ENCODE results near the gene ZNF695.
"Not testable (repeated sequence)": the region's sequence is repeated elsewhere in the genome, so short reads cannot be mapped to it uniquely, and the experiment has no call there.

Gene ZNF695

GRCh38 chr1:247007511-247008405, at the start of gene ZNF695:
Gene ZNF695 (minus strand): TSS chr1:247008057. CDS start chr1:247007908, 149 bp downstream.
- DNase-seq (ENCODE audit: low read depth, low spot score), result no peak

- no peak for DNase-seq (ENCODE audit: low read depth, low spot score)
Measured at GRCh38 chr1:247056071-247056470, 48.2 kb upstream of the ZNF695 start.

- DNase-seq (ENCODE audit: low read depth, low spot score), result no peak
Measured at GRCh38 chr1:247054992-247055415, 47.1 kb upstream of the ZNF695 start.

DNA sequence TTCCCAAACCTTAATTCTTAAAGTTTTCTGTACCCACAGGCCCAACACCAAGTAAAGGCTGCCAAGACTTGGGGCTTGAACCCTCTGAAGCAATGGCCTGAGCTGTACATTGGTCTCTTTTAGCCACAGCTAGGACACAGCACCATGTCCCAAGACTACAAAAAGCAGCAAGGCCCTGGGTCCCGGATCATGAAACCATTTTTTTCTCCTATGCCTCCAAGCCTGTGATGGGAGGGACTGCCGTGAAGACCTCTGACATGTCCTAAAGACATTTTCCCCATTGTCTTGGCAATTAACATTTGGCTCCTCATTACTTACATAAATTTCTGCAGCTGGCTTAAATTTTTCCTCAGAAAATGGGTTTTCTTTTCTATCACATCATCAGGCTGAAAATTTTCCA, 39.8 kb upstream of the ZNF695 start:
- no peak for DNase-seq (ENCODE audit: low read depth, low spot score)

- no peak for DNase-seq (ENCODE audit: low read depth, low spot score)
Measured at GRCh38 chr1:247047260-247047659, 39.4 kb upstream of the ZNF695 start.

- no peak for DNase-seq (ENCODE audit: low read depth, low spot score)
Measured at GRCh38 chr1:247043406-247043805, 35.5 kb upstream of the ZNF695 start.

DNA sequence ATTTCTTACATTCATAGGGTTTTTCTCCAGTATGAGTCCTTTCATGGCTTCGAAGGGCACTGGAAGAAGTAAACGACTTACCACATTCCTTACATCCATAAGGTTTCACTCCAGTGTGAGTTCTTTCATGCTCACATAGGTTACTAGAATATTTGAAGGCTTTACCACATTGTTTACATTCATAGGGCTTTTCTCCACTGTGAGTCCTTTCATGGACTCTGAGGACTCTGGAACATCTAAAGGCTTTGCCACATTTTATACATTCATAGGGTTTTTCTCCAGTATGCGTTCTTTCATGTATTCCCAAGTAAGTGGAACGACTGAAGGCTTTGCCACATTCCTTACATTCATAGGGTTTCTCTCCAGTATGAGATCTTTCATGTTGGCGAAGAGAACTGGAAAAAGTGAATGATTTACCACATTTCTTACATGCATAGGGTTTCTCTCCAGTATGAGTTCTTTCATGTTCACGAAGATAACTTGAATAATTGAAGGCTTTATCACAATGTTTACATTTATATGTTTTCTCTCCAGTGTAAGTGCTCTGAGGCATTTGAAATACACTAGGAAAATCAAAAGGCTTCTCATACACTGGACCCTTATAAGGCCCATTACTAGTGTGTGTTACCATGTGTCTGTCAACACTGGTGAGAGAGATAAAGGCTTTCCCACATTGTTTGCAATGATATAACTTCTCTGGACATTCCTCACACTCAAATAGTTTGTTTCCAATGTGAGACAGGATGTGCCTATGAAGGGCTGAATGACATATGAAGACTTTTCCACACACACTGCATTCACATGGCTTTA, 29.9 kb upstream of the ZNF695 start:
- no peak for DNase-seq (ENCODE audit: low read depth, low spot score)

DNA sequence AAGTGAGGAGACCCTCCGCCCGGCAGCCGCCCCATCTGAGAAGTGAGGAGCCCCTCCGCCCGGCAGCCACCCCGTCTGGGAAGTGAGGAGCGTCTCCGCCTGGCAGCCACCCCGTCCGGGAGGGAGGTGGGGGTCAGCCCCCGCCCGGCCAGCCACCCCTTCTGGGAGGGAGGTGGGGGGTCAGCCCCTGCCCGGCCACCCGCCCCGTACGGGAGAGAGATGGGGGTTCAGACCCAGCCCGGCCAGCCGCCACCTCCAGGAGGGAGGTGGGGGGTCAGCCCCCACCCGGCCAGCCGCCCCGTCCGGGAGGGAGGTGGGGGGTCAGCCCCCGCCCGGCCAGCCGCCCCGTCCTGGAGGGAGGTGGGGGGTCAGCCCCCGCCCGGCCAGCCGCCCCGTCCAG, 24.4 kb upstream of the ZNF695 start:
- DNase-seq (ENCODE audit: low read depth, low spot score), result not testable (repeated sequence)

GRCh38 chr1:247024658-247025057, 16.8 kb upstream of the ZNF695 start:
- not testable (repeated sequence) for DNase-seq (ENCODE audit: low read depth, low spot score)

- no peak for DNase-seq (ENCODE audit: low read depth, low spot score)
Measured at GRCh38 chr1:247013391-247013790, 5.5 kb upstream of the ZNF695 start.

- no peak for DNase-seq (ENCODE audit: low read depth, low spot score)
Measured at GRCh38 chr1:247008406-247008799, 546 bp upstream of the ZNF695 start.

DNA sequence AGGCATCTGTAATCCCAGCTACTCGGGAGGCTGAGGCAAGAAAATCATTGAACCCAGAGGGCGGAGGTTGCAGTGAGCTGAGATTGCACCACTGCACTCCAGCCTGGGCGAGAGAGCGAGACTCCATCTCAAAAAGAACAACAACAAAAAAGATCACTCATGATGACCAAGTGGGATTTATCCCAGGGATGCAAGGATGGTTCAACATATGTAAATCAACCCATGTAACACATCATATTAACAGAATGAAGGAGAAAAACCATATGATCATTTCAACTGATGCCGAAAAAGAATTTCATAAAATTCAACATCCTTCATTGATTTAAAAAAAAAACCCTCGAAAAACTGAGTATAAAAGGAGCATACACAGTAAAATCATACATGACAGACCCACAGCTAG, 3.8 kb downstream of the ZNF695 start:
- DNase-seq (ENCODE audit: low read depth, low spot score), result not testable (repeated sequence)

- DNase-seq (ENCODE audit: low read depth, low spot score), result no peak
Measured at GRCh38 chr1:246989901-246990300, 18.0 kb downstream of the ZNF695 start.

GRCh38 chr1:246988316-246988715, 19.5 kb downstream of the ZNF695 start:
- DNase-seq (ENCODE audit: low read depth, low spot score), result no peak

DNA sequence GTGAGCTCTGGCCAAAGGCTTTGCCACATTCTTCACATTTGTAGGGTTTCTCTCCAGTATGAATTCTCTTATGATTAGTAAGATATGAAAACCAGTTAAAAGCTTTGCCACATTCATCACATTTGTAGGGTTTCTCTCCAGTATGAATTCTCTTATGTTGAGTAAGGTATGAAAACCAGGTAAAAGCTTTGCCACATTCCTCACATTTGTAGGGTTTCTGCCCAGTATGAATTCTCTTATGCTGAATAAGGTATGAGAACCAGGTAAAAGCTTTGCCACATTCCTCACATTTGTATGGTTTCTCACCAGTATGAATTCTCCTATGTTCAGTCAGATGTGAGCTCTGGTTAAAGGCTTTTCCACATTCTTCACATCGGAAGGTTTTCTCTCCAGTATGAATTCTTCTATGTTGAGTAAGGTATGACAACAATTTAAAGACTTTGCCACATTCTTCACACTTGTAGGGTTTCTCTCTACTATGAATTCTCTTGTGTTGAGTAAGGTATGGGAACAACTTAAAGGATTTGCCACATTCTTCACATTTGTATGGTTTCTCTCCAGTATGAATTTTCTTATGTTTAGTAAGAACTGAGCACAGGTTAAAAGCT, 20.7 kb downstream of the ZNF695 start:
- no peak for DNase-seq (ENCODE audit: low read depth, low spot score)

- no peak for DNase-seq (ENCODE audit: low read depth, low spot score)
Measured at GRCh38 chr1:246978785-246979184, 29.1 kb downstream of the ZNF695 start.

DNA sequence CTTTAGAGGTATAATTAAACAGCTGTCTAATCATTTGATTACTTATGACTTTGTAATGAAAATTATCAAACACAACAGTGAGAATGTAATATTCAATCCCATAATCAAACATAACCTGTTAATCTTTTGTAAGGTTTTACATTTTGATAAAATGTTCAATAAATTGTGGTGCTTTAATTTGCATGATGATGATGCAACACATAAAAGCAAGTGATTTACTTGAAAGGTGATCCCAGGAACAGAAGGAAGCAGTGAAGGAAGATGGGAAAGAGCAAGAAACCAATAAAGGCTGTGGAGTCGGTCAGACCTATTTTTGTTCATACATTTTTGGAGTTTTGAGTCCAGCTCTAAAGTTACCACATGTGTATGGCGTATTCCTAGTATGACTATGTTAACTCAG, 29.6 kb downstream of the ZNF695 start:
- no peak for DNase-seq (ENCODE audit: low read depth, low spot score)

DNA sequence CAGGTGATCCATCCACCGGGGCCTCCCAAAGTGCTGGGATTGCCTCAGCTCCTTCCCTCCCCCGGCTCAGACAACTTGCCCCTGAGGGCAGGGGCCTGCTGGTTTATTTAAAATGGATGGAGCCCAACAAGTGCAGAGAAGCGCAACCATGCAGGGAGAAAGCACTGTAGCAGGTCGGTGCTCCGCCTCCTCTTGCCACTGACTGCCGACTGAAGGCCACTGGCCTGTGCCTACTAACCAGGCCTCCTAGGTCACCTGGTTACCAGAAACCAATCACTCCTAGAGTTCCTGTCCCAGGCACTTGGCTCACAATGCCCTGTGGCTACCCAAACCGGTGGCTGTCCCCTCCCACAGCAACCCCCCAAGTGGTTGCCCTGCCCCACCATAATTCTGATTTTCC, 35.9 kb downstream of the ZNF695 start:
- DNase-seq (ENCODE audit: low read depth, low spot score), result no peak

- no peak for DNase-seq (ENCODE audit: low read depth, low spot score)
Measured at GRCh38 chr1:246971090-246971721, 36.7 kb downstream of the ZNF695 start.

DNA sequence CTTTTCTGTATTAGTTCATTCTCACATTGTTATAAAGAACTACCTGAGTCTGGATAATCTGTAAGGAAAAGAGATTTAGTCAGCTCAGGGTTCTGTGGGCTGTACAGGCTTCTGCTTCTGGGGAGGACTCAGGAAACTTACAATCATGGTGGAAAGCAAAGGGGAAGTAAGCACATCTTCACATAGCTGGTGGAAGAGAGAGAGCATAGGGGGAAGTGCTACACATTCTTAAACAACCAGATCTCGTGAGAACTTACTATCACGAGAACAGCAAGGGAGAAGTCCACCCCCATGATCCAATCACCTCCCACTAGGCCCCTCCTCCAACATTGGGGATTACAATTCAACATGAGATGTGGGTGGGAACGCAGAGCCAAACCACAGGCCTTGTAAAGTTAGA, 38.2 kb downstream of the ZNF695 start:
- no peak for DNase-seq (ENCODE audit: low read depth, low spot score)

DNA sequence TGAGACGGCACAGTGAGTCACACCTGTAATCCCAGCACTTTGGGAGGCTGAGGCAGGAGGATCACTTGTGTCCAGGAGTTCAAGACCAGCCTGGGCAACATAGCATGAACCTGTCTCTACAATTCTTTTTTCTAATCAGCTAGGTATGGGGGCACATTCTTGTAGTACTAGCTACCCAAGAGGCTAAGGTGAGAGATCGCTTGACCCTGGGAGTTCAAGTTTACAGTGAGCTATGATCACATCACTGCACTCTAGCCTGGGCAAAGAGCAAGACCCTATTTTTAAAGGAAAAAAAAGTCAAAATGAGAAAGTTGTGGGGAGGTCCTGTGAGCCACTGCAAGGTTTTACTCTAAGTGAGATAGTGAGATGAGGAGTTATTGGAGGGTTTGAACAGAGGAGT, 41.4 kb downstream of the ZNF695 start:
- no peak for DNase-seq (ENCODE audit: low read depth, low spot score)

All from activated CD4-positive, CD25-positive, alpha-beta regulatory T cell treated with anti-CD3 and anti-CD28 coated beads, Interleukin-2, amount 50 U/mL, for 16 hours (primary cell).